Renal cortex interstitium (tissue), 11 donors: ENCODE results near the gene SARDH. TPM values are rescaled to one million over a fixed set of nuclear protein-coding genes. Genes with fewer than 3 reads are reported as not detected.

Experiments
- DNase-seq, 11 donors: peaks; one replicate each; pipeline ENCODE4 v3.0.0-alpha.2; 2013; ENCODE audit warnings: low read depth in 9 of 11, low spot score in 4 of 11; ENCODE audit errors: extremely low read depth in 1 of 11
- polyA plus RNA-seq, 3 donors: library from polyadenylated mRNA; unstranded; fragments of 120-200 nt; gene quantifications; one replicate each; pipeline ENCODE4 v1.2.1, GENCODE V29; 2013; ENCODE audit not compliant: insufficient read length in 3 of 3

SARDH gene
- polyA plus RNA-seq, 3 donors = 7.6 to 13.3 (median 12.3) TPM

DNA sequence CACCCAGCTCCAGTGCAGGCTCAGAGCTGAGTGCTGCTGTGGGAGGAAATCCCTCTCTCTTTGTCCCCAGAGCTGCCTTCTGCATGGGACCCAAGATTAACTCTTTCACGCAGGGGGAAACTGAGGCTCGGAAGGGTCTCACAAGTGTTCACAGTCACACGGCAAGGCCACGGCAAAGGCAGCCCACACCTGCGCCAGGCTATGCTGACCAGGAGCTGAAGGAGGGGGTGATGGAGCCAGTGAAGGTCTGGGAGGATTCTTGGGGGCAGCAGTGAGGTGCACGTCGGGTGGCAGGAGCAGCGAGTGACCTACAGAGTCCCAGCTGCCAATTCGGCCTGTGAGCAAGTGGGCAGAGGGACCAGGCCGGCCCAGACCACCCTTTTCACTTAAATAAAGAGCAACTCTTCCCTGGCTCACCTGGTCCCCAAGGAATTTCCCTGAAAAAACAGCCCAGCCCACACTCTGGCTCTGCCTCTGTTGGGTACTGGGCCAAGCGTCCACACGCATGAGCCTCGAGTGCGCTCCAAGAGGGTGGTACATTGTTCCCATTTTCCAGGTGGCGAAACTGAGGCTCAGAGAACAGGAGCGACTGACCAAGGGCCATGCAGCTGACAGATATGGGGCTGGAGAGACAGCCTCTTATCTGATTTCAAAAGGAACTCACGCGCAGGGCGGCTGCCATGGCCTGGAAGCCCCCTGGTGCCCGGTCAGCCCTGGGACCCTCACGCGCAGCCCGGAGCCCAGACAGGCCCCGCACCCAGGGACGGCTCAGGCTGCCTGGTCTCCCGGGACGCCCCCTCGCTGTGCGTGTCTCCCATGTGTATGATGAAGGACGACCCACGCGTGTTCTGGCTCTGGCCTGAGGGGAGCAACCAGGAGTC, 28.2 kb downstream of the SARDH start:
- no peak for DNase-seq

DNA sequence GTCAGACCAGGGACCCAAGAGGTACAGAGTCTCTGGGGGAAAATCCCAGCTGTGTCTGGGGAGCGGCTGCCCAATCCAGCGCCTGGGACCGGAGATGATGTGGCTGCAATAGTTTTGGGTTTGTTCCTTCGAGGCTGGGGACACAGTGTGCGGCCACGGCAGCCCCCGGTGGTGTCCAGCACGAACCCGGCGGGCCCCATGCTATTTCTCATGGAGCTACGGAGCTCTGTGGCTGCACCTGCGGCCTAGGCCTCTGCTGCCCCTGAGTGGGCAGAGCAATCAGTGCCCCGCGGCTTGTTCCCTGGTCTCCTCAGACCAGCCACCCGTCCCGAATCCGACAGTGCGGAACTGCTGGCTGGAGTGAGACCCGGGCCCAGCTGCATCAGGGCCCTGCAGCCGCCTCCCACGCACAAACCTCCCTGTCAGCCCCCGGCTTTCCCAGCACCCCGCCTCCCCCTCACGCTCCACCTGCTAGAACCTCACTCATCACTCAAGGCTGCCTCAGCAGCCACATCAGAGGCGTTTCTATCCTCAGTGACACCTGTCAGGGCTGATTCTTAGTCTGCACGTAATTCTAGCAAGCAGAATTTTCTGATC, 29.0 kb downstream of the SARDH start:
- DNase-seq = peak in 10 of 11 donors; percentile 43 to 84 (median 74)

DNA sequence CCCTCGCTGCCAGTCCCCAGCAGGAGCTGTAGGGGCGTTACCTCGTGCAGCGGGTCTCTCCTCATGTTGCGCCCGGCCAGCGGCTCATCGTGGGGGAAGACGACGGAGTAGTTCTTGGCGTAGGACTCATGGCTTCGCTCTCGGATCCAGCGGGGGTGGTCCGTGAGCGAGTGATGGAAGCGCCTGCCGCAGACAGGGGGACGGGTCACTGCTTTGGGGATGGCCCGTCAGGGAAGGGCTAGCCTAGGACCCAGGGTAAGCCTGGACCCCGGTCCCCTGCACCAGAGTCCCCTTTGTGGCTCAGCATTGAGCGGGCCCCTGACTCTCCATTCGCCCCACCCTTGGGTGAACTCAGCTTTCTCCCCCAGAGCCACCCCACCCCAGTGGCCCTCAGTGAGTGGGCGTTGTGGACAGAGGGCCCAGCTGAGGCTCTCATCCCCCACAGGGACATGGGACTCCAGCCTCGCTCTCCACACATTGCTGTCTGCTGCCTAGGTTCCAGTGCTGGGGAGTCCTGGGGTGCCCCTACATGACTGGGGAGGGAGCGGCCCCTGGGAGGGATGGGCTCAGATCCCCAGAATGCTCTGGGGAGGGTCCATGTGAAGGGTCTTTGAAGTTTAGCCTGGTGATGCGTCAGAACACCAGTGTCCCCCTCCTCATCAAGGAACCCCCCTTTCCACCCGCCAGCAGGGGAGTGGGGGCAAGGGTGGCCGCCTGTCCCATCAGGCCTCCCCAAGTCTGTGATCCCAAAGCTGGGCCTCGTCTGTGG, 29.7 kb downstream of the SARDH start:
- DNase-seq = no peak

DNA sequence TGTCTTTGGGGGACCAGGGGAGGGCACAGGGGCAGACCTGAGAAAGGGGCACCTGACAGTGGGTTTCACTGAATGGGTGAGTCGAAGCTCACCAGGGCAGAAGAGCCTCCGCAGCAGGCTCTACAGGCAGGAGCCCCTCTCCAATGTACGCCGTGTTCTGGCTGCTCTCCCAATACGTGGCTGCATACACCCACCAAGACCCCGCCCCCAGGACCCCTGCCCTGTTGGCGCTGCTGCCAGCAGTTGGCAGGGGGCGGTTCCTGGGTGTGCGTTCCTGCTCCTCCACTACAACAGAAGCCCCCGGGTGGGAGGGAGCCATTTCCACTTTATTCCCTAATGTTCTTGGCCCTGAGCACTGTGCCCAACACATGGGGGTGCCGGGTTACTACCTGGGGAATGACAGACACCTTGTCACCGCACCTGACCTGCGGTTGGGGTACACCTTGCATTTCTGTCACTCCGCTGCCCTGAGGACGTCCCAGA, 30.3 kb downstream of the SARDH start:
- no peak for DNase-seq

DNA sequence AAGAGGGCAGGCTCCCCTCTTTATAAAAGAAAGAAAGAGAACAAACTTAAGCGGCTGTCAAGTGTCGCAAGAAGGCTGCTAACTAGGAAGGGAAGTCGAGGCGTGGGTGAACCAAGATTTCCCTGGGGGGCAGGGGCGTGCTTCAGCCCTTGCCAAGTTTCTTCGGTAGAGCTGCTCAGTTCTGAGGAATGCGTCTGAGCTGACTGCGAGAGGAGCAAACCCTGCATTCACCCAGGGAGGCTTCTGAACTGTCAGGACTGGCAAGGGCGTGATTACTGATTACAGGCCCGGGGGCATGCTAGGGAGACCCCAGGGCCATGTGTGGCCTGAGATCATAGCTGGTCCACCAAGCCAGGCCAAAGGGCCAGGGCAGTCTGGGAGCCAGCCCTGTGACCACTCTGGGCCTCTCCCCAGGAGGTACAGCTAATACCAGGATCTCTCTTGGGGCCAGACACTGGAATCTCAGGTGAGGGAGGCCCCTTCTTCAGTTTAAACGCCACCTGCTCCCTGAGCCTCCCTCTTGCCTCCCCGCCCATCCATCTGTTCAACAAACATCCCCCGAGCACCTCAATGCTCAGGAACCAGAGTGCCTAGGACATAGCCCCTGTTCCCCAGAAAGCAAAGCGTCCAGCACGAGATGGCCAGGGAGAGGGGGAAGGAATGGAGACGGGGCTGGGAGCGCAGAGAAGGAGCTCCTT, 30.9 kb downstream of the SARDH start:
- no peak for DNase-seq

DNA sequence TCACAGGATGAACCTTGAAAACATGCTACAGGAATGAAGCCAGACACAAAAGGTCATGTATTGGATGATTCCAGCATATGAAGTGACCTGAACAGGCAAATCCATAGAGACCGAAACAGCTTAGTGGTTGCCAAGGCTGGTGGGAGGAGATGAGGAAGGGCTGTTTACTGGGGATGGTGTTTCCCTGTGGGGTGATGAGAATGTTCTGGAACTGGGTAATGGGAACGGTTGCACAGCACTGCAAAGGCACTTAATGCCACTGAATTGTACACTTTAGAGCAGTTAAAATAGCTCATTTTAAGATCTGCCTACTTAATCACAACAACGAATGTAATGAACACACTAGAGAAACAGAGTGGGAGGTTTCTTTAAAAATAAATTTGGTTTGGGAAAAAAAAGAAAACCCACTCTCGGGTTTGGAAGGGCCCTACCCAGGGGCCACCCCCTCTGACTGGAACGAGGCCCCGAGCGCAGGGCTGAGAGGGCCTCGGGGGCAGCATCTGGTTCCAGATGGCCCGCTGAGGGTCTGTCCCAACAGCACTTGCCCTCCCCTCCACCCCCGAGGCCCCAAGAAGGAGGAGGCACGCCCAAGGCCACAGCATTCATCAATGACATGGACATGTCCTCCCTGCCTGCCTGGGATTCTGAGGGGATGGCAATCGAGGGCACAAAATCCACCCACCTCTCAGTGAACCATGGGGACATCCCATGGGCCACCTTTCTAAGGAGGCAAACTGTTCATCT, 31.7 kb downstream of the SARDH start:
- DNase-seq = no peak

DNA sequence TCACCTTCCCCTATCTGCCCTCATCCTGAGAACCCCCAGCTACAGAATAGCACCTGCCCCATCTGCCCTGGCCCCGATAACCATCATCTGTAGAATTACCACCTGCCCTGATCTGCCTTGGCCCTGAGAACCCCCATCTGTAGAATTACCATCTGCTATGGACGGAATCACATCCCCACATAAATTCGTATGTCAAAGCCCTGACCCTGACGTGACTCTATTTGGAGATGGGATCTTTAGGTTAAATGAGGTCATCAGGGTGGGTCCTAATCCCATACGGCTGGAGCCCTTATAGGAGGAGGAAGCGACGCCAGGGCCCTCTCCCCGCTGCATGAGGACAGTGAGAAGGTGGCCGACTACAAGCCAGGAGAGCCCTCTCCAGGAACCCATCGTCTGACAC, 32.6 kb downstream of the SARDH start:
- no peak for DNase-seq

DNA sequence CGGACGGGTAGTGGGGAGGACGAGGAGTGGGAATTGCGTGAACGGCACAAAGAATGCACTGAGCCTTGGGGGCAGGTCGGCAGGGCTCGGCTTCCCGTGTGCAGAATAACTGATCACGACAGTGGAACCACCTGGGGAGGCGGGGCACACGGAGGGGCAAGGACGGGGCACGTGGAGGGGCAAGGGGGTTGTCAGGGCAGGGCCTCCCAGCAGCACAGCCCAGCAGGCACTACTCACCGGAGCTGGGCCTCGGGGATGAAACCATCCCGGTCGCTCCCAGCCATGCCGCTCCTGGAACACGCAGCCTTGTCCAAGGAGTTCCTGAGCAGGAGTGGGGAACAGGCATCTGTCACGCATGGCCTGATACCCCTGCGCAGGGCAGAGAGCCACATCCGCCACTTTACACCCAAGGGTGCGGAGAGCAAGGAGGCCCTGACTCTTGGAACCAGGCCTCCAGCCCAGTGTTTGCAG, 33.4 kb downstream of the SARDH start:
- no peak for DNase-seq

DNA sequence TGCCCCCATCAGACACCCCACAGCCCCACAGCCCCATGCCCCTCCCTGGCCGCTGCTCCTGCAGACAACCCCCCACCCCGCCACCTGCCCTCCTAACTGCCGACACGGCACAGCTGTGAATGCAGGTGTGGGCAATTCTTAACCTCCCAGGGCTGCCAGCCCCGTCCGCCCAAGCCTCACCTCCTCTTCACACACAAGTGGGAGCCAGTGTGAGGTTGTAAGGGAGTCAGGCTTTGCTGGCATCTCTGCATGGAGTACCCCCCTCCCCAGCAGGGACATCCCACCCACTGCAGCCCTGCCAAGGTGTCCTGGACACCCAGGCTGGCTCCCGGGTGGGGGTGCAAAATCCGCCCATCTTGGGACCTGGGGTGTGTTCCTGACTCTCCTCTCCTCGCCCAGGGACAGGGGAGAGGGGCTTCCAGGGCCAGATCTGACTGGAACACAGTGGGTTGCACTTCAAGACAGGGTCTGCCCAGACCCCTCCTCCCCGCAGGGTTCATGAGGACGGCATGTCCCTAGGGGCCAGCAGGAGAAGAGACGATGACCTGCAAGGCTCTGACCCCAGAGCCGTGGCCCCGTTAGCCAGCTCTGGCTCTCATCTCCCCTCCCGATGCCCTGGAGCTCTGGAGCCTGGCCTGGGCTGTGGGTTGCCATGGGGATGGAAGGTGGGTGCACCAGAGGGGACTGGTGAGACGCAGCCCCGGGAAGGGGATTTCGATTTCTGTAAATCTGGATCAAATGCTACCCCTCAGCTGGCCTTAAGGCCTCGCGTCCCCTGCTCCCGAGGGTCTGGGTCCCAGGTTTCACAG, 34.4 kb downstream of the SARDH start:
- no peak for DNase-seq

DNA sequence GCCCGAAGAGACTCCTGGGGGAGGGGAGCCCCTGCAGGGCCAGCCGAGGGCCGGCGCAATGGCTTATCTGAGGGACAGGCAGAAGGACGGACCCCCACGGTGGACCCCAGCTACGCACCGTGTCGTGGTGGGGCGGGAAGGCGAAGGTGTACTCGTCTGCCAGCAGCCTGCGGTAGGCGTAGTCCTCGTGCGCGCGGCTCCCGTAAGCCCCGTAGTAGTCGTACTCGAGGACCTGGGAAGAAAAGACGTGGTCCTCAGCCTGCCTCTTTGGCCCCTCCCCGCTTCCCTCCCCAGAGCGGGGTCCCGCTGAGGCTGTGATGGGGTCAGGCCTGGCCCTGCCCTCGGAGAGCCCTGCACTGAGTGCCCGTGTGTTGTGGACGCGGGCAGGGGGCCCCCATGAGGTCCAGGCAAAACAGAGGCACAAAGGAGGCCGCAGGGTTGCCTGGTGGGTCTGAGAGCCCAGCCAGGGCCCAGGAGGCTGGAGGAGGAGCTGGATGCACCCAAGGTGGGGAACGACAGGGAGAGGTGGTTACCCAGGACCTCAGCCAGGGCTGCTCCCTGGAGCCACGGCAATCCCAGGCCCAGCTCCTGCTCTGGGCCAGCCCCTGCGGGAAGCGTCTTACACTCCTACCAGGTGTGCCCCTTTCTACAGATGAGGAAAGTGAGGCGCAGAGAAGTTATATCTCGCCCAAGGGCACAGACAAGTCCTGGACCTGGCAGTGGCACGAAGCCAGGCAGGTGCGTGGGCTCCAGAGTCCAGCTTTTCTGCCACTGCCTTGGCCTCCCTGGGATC, 35.2 kb downstream of the SARDH start:
- no peak for DNase-seq

DNA sequence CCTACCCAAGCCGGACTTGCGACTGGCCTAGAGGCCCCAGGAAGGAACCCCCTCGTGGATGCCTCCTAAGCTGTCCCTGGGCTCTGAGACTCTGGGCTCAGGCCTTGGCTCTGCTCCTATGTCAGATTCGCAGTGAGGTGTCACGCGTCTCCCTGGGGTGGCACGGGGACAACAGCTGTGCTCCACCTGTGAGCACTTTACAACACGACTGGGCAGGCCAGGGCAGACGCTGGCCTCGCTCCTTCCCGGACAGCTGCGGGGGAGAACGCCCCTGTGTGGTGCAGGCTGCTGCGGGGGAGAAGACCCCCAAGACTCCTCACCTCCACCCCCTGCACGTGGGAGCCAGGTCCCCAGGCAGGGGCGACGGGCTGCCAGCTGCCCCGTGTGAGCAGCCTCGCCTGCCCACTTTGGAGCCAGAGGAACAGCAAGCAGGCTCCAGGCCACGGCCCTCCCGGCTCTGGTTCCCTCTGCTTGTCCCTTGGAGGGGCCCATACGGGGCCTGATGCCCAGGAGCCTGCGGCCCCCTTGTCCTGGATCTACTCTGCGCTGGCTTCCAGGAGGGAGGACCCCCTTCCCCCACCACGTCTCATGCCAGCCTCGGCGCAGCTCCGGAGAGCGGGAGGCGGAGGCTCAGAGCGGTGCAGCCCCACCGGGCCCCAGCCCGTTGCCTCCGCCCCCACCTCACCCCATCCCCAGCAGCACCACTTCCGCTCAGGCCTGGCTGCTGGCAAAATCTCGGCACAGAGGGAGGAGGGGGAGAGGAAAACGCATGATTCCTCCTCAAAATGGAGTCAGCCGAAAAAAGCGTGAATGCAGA, 36.0 kb downstream of the SARDH start:
- DNase-seq = no peak

DNA sequence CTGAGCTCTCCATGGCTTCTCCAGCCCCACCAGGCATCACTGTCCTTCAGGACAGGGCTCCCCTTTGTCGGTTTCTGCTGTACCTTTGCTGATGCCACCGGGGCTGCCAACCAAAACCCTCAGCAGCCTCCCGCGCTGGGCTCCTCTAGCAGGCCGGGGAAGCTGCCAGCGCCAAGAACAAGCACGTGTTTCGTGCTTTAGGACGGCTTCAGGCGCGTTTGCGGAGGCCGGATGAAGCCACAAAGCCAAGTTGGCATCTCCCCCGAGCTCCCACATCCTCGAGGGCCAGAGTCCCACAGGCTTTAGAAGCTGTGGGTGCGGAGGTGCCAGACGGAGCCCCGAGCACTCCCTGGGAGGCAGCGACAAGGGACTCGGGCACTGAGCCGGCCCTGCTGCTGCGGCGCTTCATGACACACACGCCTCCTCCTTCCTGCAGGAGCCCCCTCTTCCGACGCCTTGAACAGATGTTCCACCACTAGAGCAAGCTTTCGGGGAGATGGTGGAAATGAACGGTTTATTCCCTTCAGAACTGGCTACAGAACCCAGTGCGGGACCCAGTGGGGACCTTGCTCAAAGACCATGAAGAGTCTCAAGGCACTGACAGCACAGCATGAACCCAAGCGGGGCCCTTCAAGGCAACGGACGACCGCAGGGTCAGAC, 36.7 kb downstream of the SARDH start:
- no peak for DNase-seq

DNA sequence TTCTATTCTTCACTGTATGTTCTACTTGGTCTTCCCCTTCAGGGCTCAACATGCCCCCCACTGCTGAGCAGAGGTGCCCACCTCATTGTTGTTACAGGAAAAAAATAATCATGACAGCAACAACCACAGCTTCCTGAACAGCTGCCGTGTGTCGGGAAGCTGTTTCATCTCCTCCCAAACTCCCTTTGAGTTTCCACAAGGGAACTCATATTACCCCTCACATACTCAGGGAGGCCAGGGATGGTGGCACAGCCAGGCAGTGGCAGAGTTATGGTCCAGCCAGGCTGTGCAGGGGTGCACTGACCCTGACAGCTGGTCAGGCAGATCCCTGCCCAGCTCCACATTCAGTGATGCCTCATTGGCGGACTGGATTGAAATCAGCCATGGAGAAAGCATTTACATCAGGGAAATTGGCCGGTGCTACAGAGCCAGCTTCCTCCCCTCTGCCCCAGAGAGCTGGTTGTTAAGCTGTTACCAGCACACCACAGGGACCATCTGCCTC, 37.3 kb downstream of the SARDH start:
- DNase-seq = no peak

DNA sequence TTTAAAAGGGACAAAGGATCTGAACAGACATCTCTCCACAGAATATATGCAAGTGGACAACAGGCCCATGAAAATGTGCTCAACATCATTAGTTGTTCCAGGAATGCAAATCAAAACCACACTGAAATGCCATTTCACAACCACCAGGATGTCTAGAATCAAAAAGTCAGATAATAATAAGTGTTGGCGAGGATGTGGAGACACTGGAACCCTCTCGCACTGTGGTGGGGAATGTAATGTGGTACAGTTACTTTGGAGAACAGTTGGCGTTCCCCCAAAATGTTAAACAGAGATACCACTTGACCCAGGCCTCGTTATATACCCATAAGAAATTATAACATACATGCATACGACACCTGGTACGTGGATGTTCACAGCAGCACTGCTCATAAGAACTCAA, 38.6 kb downstream of the SARDH start:
- no peak for DNase-seq

DNA sequence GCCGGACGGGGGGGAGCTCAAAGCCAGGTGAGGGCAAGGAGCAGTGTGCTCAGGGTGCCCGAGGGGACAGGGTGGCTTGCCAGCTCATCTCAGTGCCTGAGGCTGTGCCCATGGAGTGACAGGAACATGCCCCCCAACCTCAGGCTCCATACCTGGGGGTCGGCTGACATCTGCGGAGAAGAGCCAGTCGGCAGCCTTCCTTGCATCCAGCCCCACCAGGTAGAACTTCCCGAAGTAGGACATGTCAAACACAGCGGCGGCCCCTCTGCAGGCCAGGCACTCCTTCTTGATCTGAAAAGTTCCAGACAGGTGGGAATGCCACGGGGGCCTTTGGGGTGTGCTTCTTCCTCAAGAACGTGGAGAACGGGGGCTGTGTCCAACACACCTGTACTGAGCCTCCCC, 42.1 kb downstream of the SARDH start:
- DNase-seq = no peak
